ENCODE data around the gene ARHGAP15.
A peak's percentile ranks its signal among the peaks of the same experiment; 100 is the strongest.

Gene ARHGAP15

GRCh38 chr2:143146366-143146765 lies 17.1 kb downstream of the ARHGAP15 start:
- no peak for DNase-seq

GRCh38 chr2:143146815-143147530 lies 17.8 kb downstream of the ARHGAP15 start:
- DNase-seq: no peak

GRCh38 chr2:143148011-143148410 lies 18.8 kb downstream of the ARHGAP15 start:
- DNase-seq: no peak

- no peak for DNase-seq
These were observed 19.5 kb downstream of the ARHGAP15 start for GRCh38 chr2:143148757-143149156.

- DNase-seq: no peak
These were observed 21.1 kb downstream of the ARHGAP15 start for GRCh38 chr2:143150287-143150686.

GRCh38 chr2:143151111-143151752 lies 22.0 kb downstream of the ARHGAP15 start:
- no peak for DNase-seq

- no peak for DNase-seq
These were observed 23.0 kb downstream of the ARHGAP15 start for GRCh38 chr2:143152219-143152618.

GRCh38 chr2:143152637-143153036 lies 23.4 kb downstream of the ARHGAP15 start:
- no peak for DNase-seq

- no peak for DNase-seq
These were observed 26.4 kb downstream of the ARHGAP15 start for GRCh38 chr2:143155661-143156060.

GRCh38 chr2:143157001-143157400 lies 27.8 kb downstream of the ARHGAP15 start:
- no peak for DNase-seq

GRCh38 chr2:143157418-143157817 lies 28.2 kb downstream of the ARHGAP15 start:
- DNase-seq: no peak

- no peak for DNase-seq
These were observed 28.9 kb downstream of the ARHGAP15 start for GRCh38 chr2:143158098-143158497.

- DNase-seq: no peak
These were observed 29.6 kb downstream of the ARHGAP15 start for GRCh38 chr2:143158551-143159485.

- DNase-seq: no peak
These were observed 30.2 kb downstream of the ARHGAP15 start for GRCh38 chr2:143159486-143159840.

- no peak for DNase-seq
These were observed 31.8 kb downstream of the ARHGAP15 start for GRCh38 chr2:143160732-143161707.

GRCh38 chr2:143162123-143162837 lies 33.1 kb downstream of the ARHGAP15 start:
- DNase-seq: peak; percentile 71

- no peak for DNase-seq
These were observed 33.8 kb downstream of the ARHGAP15 start for GRCh38 chr2:143162997-143163396.

- DNase-seq: no peak
These were observed 34.3 kb downstream of the ARHGAP15 start for GRCh38 chr2:143163499-143163898.

- no peak for DNase-seq
These were observed 36.1 kb downstream of the ARHGAP15 start for GRCh38 chr2:143165291-143165690.

- DNase-seq: no peak
These were observed 39.9 kb downstream of the ARHGAP15 start for GRCh38 chr2:143169105-143169504.

GRCh38 chr2:143171817-143172216 lies 42.6 kb downstream of the ARHGAP15 start:
- no peak for DNase-seq

- peak; percentile 22 for DNase-seq
These were observed 46.2 kb downstream of the ARHGAP15 start for GRCh38 chr2:143175438-143175837.

Data from CD4-positive, alpha-beta T cell treated with Interleukin-17A for 4 hours (primary cell).